Measurements from ENCODE around the gene SLC16A11.
"Not testable (repeated sequence)": the region's sequence is repeated elsewhere in the genome, so short reads cannot be mapped to it uniquely, and the experiment has no call there.

The SLC16A11 gene

GRCh38 chr17:7043497-7044198 lies at the start of gene SLC16A11:
Gene SLC16A11 (minus strand): TSS chr17:7044092. CDS start chr17:7043513, 579 bp downstream.
- no peak for DNase-seq (ENCODE audit: low spot score)

GRCh38 chr17:7091311-7092005 lies 47.6 kb upstream of the SLC16A11 start:
- not testable (repeated sequence) for DNase-seq (ENCODE audit: low spot score)

GRCh38 chr17:7089570-7089969 lies 45.7 kb upstream of the SLC16A11 start:
- not testable (repeated sequence) for DNase-seq (ENCODE audit: low spot score)

GRCh38 chr17:7088442-7088841 lies 44.5 kb upstream of the SLC16A11 start:
- DNase-seq (ENCODE audit: low spot score), result not testable (repeated sequence)

- DNase-seq (ENCODE audit: low spot score), result no peak
These were observed 40.2 kb upstream of the SLC16A11 start for GRCh38 chr17:7084088-7084487.

GRCh38 chr17:7083592-7083991 lies 39.7 kb upstream of the SLC16A11 start:
- no peak for DNase-seq (ENCODE audit: low spot score)

- DNase-seq (ENCODE audit: low spot score), result no peak
These were observed 37.6 kb upstream of the SLC16A11 start for GRCh38 chr17:7081341-7082062.

- no peak for DNase-seq (ENCODE audit: low spot score)
These were observed 36.7 kb upstream of the SLC16A11 start for GRCh38 chr17:7080456-7081041.

- DNase-seq (ENCODE audit: low spot score), result no peak
These were observed 35.9 kb upstream of the SLC16A11 start, which contains the start of gene CLEC10A for GRCh38 chr17:7079581-7080455. Gene CLEC10A (minus strand): TSS chr17:7080251. CDS start chr17:7078812, 1,439 bp downstream.

- no peak for DNase-seq (ENCODE audit: low spot score)
These were observed 34.8 kb upstream of the SLC16A11 start for GRCh38 chr17:7078711-7079110.

- no peak for DNase-seq (ENCODE audit: low spot score)
These were observed 34.1 kb upstream of the SLC16A11 start for GRCh38 chr17:7077911-7078546.

GRCh38 chr17:7074931-7075330 lies 31.0 kb upstream of the SLC16A11 start:
- DNase-seq (ENCODE audit: low spot score), result no peak

- no peak for DNase-seq (ENCODE audit: low spot score)
These were observed 28.5 kb upstream of the SLC16A11 start for GRCh38 chr17:7072406-7072805.

- DNase-seq (ENCODE audit: low spot score), result no peak
These were observed 26.8 kb upstream of the SLC16A11 start for GRCh38 chr17:7070712-7071111.

- DNase-seq (ENCODE audit: low spot score), result no peak
These were observed 24.4 kb upstream of the SLC16A11 start for GRCh38 chr17:7068268-7068667.

- DNase-seq (ENCODE audit: low spot score), result no peak
These were observed 23.3 kb upstream of the SLC16A11 start for GRCh38 chr17:7067198-7067597.

GRCh38 chr17:7064261-7064660 lies 20.4 kb upstream of the SLC16A11 start:
- DNase-seq (ENCODE audit: low spot score), result no peak

GRCh38 chr17:7063518-7064094 lies 19.7 kb upstream of the SLC16A11 start:
- DNase-seq (ENCODE audit: low spot score), result peak; percentile 55

GRCh38 chr17:7060165-7060891 lies 16.4 kb upstream of the SLC16A11 start:
- DNase-seq (ENCODE audit: low spot score), result peak; percentile 66
